Astrocyte (in vitro differentiated cells and primary cell): ENCODE results near the gene IL20.
"Not testable (repeated sequence)": the region's sequence is repeated elsewhere in the genome, so short reads cannot be mapped to it uniquely, and the experiment has no call there.

Experiments used
- EZH2 ChIP-seq: IDR thresholded peaks from 2 replicates; pipeline ENCODE4 v1.6.1; 2012; ENCODE audit warnings: mild to moderate bottlenecking, low read length, inconsistent platforms; ENCODE audit not compliant: insufficient read depth
- TF ChIP-seq, protein P1 (sequence below): IDR thresholded peaks from 2 replicates; pipeline ENCODE4 v1.5.1; 2011; ENCODE audit warnings: low read depth, mild to moderate bottlenecking, inconsistent platforms, low read length, moderate library complexity; ENCODE audit not compliant: insufficient read depth

DNA sequence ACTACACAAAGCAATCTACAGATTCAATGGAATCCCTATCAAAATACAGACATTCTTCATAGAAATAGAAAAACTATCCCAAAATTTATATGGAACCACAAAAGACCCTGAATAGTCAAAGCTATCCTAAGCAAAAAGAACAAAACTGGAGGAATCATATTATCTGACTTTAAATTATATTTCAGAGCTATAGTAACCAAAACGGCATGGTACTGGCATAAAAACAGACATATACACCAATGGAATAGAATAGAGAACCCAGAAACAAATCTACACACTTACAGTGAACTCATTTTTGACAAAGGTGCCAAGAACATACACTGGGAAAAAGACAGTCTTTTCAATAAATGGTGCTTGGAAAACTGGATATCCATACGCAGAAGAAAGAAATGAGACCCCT lies 12.8 kb upstream of the IL20 start:
- TF ChIP-seq, protein P1, sequence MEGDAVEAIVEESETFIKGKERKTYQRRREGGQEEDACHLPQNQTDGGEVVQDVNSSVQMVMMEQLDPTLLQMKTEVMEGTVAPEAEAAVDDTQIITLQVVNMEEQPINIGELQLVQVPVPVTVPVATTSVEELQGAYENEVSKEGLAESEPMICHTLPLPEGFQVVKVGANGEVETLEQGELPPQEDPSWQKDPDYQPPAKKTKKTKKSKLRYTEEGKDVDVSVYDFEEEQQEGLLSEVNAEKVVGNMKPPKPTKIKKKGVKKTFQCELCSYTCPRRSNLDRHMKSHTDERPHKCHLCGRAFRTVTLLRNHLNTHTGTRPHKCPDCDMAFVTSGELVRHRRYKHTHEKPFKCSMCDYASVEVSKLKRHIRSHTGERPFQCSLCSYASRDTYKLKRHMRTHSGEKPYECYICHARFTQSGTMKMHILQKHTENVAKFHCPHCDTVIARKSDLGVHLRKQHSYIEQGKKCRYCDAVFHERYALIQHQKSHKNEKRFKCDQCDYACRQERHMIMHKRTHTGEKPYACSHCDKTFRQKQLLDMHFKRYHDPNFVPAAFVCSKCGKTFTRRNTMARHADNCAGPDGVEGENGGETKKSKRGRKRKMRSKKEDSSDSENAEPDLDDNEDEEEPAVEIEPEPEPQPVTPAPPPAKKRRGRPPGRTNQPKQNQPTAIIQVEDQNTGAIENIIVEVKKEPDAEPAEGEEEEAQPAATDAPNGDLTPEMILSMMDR, result not testable (repeated sequence)
- not testable (repeated sequence) for TF ChIP-seq EZH2
